Stimulated activated CD8-positive, alpha-beta memory T cell treated with anti-CD3 and anti-CD28 coated beads, Interleukin-2, amount 100 ng/mL, for 48 hours (primary cell): Measurements from ENCODE around the gene PTPRN2.

Experiments
- DNase-seq, 2 donors: peaks; one replicate each; pipeline ENCODE4 v3.0.0-alpha.2; 2020; ENCODE audit warnings: low read depth in 2 of 2

PTPRN2 gene

GRCh38 chr7:158489462-158490155, 98.0 kb downstream of the PTPRN2 start:
- no peak for DNase-seq

- no peak for DNase-seq
Measured at GRCh38 chr7:158488181-158488971, 99.2 kb downstream of the PTPRN2 start.

- no peak for DNase-seq
Measured at GRCh38 chr7:158487631-158488151, 99.9 kb downstream of the PTPRN2 start.

- DNase-seq = no peak
Measured at GRCh38 chr7:158486919-158487318, 100.7 kb downstream of the PTPRN2 start.

- DNase-seq = no peak
Measured at GRCh38 chr7:158484801-158485531, 102.7 kb downstream of the PTPRN2 start.

- no peak for DNase-seq
Measured at GRCh38 chr7:158482480-158482879, 105.1 kb downstream of the PTPRN2 start.

GRCh38 chr7:158479664-158480025, 108.0 kb downstream of the PTPRN2 start:
- DNase-seq = no peak

- no peak for DNase-seq
Measured at GRCh38 chr7:158479021-158479663, 108.5 kb downstream of the PTPRN2 start.

GRCh38 chr7:158477866-158478265, 109.8 kb downstream of the PTPRN2 start:
- DNase-seq = no peak

GRCh38 chr7:158476331-158476932, 111.2 kb downstream of the PTPRN2 start:
- no peak for DNase-seq

- no peak for DNase-seq
Measured at GRCh38 chr7:158475679-158476052, 112.0 kb downstream of the PTPRN2 start.

GRCh38 chr7:158475036-158475678, 112.5 kb downstream of the PTPRN2 start:
- no peak for DNase-seq

- DNase-seq = no peak
Measured at GRCh38 chr7:158474488-158474887, 113.1 kb downstream of the PTPRN2 start.

- no peak for DNase-seq
Measured at GRCh38 chr7:158473946-158474345, 113.7 kb downstream of the PTPRN2 start.

GRCh38 chr7:158473221-158473620, 114.4 kb downstream of the PTPRN2 start:
- no peak for DNase-seq

- no peak for DNase-seq
Measured at GRCh38 chr7:158472596-158472995, 115.0 kb downstream of the PTPRN2 start.

GRCh38 chr7:158471716-158472115, 115.9 kb downstream of the PTPRN2 start:
- no peak for DNase-seq

GRCh38 chr7:158470336-158470735, 117.3 kb downstream of the PTPRN2 start:
- DNase-seq = no peak

- DNase-seq = no peak
Measured at GRCh38 chr7:158469396-158470051, 118.1 kb downstream of the PTPRN2 start.

GRCh38 chr7:158468700-158469296, 118.8 kb downstream of the PTPRN2 start:
- DNase-seq = no peak
